PFSK-1 (cell line): ENCODE results near the gene PHACTR1.

Experiments used
- POLR2AphosphoS5 ChIP-seq: IDR thresholded peaks from 2 replicates; pipeline ENCODE4 v1.6.1; 2012; ENCODE audit warnings: low read depth, mild to moderate bottlenecking, control low read depth, low read length, moderate library complexity
- SIN3A ChIP-seq: IDR thresholded peaks from 2 replicates; pipeline ENCODE4 v1.6.1; 2012; ENCODE audit warnings: mild to moderate bottlenecking, low read length, moderate library complexity, borderline replicate concordance; ENCODE audit not compliant: insufficient read depth
- TAF1 ChIP-seq: IDR thresholded peaks from 2 replicates; pipeline ENCODE4 v1.6.1; 2012; ENCODE audit warnings: low read length, control low read depth, borderline replicate concordance; ENCODE audit not compliant: insufficient read depth

- TF ChIP-seq SIN3A (no peak), POLR2AphosphoS5 (no peak), TAF1 (no peak)
Observed at GRCh38 chr6:12845224-12846004, 128.8 kb downstream of the PHACTR1 start.
